ENCODE measurements around the gene MSANTD7. TPM values are rescaled to one million over a fixed set of nuclear protein-coding genes. Genes with fewer than 3 reads are reported as not detected.

Gene MSANTD7
- total and polyA plus RNA-seq, 9 of the 15 experiments (the other 6 are each of a cell fraction or from before 2014, with no cell fraction given) = 5.2 to 27.3 (median 23.6) TPM

DNA sequence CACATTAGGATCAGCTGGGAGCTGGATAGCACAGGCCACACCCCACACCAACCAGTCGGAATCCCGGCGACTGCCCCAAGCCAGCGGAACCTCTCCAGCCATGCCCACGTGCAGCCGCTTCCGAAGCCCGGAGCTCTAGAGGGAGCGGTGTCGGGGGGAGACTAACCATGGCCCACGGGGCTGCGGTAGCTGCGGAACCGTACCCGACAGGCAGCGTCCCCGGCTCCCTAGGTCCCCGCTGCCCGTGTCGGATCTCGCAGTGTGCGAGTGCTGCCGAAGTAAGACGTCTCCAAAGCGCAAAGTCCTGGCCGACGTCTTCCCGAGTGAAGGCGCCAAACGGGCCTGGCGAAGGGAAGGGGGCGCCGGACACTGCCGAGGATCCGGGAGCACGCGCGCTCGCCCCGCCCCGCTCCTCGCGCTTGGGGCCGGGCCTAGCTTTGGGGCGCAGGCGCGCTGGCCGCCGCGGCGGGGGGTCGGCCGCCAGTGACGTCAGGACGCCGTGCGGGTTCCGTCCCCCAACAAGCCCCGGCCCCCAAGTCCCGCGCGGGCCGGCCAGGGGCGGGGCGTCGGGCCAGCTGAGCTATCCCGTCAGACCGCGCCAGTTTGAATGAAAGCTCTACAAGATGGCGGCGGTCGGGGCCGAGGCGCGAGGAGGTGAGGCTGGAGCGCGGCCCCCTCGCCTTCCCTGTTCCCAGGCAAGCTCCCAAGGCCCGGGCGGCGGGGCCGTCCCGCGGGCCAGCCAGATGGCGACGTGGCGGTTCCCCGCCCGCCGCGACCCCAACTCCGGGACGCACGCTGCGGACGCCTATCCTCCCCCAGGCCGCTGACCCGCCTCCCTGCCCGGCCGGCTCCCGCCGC lies 40.4 kb downstream of the MSANTD7 start, which contains the start of gene SUV39H2:
Gene SUV39H2 (plus strand): TSS at position 601 of the 858 bp plus-strand sequence. CDS start 23 bp downstream, at position 624.
- Histone ChIP-seq H3K4me3 (peak within 1 kb of the TSS; percentile 96), H3K27me3 (ENCODE audit: control insufficient read depth in 2 of 2, insufficient read depth in 2 of 2, low read length in 2 of 2) (no peaks in the 10 kb centered on the region), H2AFZ (ENCODE audit: low read depth, low read length) (peak within 1 kb of the TSS; percentile 82), H3K9ac (ENCODE audit: insufficient read depth in 1 of 2, low read depth in 2 of 2, low read length in 2 of 2) (peak within 1 kb of the TSS; percentile 78 to 100), H4K20me1 (replicated peaks; ENCODE audit: control insufficient read depth, insufficient read depth, low read length) (peaks cover 13% of the 10 kb centered on the region; the same call in 1 of the 2 replicates), H3K27ac (ENCODE audit: extremely low read depth, low read depth, low read length) (peak within 1 kb of the TSS; percentile 85), H3K79me2 (ENCODE audit: control insufficient read depth, insufficient read depth, low read length) (peaks cover 68% of the 10 kb centered on the region), H3K4me2 (ENCODE audit: insufficient read depth, low read length) (peak within 1 kb of the TSS; percentile 78), H3K9me3 (replicated peaks; ENCODE audit: control insufficient read depth, insufficient read depth, low read depth, low read length) (no peaks in the 10 kb centered on the region), H3K36me3 (ENCODE audit: control insufficient read depth, insufficient read depth, low read length) (peaks cover 23% of the 10 kb centered on the region; the same call in 2 of the 3 replicates), H3K4me1 (replicated peaks in 1 of 2; ENCODE audit: control insufficient read depth in 2 of 2, insufficient read depth in 2 of 2, low read length in 2 of 2) (peaks cover 12% of the 10 kb centered on the region in 2 experiments), H3K9me1 (ENCODE audit: control insufficient read depth, insufficient read depth, low read length) (no peaks in the 10 kb centered on the region)
- DNase-seq (ENCODE audit: extremely low read depth in 1 of 4, low spot score in 3 of 4) (peak; percentile 96 to 98 (median 96)), ATAC-seq (peak; percentile 90), FAIRE-seq (peak; percentile 57)
- WGBS (ENCODE audit: insufficient coverage, low coverage, missing lambda C conversion rate) = under 1% methylated on average over 32 of the region's 102 CpGs
- in situ Hi-C loops (cut with MboI) (no loop called here), intact Hi-C loops (cut with micrococcal nuclease) (loop anchor here (5.0 kb wide), 1 partner anchor 41 kb away; the partner anchor contains the start of genes CDNF, HSPA14 and MSANTD7)
- TSS peak; percentile 71 for BruUV-seq (replicated peaks)
- POLR2A ChIA-PET = interaction anchor here (0.7 to 1.8 kb wide), 7 partner anchors 9 to 290 kb away, joined by 3 to 17 read pairs (median 4); partner anchors contain the start of genes CDNF, HSPA14, MSANTD7 and NMT2
- CTCF ChIA-PET (ENCODE audit: low intra/inter-chr PET ratio) = interaction anchor here (0.6 kb wide), 2 partner anchors 39 to 76 kb away, joined by 3 read pairs; partner anchors contain the start of gene DCLRE1C
- no peak for TF ChIP-seq RAD21 (CRISPR knock-in tag; conservative IDR thresholded peaks at IDR 0.05 in 1 of 2, IDR thresholded peaks at IDR 0.05 in 1 of 2)
- TF ChIP-seq, protein P1, sequence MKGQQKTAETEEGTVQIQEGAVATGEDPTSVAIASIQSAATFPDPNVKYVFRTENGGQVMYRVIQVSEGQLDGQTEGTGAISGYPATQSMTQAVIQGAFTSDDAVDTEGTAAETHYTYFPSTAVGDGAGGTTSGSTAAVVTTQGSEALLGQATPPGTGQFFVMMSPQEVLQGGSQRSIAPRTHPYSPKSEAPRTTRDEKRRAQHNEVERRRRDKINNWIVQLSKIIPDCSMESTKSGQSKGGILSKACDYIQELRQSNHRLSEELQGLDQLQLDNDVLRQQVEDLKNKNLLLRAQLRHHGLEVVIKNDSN (CRISPR knock-in tag; IDR thresholded peaks at IDR 0.05) = peak; percentile 68
- TF ChIP-seq MAZ (CRISPR knock-in tag; conservative IDR thresholded peaks at IDR 0.05 in 1 of 2, IDR thresholded peaks at IDR 0.05 in 1 of 2) = peak; percentile 64 to 83; a peak in 3 of 4 replicates
- TF ChIP-seq POLR2G (IDR thresholded peaks at IDR 0.05; ENCODE audit: low read depth, low read length) = peak; percentile 95
- no peak for TF ChIP-seq MCM7 (IDR thresholded peaks at IDR 0.05)
- TF ChIP-seq, protein P2, sequence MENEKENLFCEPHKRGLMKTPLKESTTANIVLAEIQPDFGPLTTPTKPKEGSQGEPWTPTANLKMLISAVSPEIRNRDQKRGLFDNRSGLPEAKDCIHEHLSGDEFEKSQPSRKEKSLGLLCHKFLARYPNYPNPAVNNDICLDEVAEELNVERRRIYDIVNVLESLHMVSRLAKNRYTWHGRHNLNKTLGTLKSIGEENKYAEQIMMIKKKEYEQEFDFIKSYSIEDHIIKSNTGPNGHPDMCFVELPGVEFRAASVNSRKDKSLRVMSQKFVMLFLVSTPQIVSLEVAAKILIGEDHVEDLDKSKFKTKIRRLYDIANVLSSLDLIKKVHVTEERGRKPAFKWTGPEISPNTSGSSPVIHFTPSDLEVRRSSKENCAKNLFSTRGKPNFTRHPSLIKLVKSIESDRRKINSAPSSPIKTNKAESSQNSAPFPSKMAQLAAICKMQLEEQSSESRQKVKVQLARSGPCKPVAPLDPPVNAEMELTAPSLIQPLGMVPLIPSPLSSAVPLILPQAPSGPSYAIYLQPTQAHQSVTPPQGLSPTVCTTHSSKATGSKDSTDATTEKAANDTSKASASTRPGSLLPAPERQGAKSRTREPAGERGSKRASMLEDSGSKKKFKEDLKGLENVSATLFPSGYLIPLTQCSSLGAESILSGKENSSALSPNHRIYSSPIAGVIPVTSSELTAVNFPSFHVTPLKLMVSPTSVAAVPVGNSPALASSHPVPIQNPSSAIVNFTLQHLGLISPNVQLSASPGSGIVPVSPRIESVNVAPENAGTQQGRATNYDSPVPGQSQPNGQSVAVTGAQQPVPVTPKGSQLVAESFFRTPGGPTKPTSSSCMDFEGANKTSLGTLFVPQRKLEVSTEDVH (IDR thresholded peaks at IDR 0.05; ENCODE audit: low read depth, partially characterized antibody) = peak; percentile 26
- TF ChIP-seq BHLHE40 (IDR thresholded peaks at IDR 0.05; ENCODE audit: low read length) = peak; percentile 77
- 0 out of 2 replicates have a peak, but pooled peaks have one; percentile 20 for TF ChIP-seq ZEB2 (IDR thresholded peaks at IDR 0.05)

Measured in K562 (cell line).